Measurements from ENCODE around the gene PTPRN.

PTPRN gene

DNA sequence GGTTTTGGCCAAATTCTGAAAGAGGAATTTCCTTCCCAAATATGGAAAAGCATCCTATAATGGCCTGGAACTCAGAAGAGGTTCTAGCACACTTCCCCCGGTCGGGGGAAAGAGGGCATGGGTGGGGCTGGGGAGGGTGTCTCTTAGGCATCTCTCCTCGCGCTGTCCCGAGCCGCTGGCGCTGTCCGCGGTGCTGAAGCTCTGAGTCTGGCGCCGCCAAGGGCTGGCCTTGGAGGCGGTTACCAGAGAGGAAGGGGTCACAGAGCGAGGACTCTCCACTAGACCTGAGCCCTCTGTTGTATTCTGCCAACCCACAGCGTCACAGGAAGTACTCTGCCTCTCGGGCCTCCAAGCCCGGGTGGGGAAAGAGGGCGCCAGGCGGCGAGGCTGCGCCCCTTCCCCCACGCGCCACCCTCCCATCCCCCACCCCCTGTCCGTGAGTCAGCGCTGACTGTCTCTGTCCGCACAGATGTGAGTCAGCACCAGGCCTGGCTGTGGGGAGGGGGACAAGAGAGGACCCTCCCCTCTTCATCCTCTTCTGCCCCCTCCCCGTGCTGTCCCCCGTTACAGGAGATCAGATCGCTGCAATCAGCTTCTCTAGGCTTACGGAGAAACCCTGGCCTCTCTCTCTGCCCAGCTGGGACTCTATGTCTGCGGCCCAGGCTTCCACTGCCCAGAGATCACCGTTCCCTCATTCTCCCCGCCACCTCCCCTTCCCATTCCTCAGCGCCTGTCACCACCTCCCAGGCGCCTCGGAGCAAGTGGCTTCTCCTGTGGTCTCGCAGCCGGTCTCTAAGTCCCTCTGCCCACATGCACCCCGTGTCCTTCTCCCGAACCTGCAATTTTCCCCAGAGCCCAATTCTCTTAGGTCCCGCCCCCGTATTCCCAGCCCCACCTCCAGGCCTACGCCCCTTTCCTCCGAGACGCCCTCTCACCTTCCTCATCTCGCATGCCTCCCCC is 779 bp downstream of the PTPRN start:
- TF ChIP-seq, protein P1, sequence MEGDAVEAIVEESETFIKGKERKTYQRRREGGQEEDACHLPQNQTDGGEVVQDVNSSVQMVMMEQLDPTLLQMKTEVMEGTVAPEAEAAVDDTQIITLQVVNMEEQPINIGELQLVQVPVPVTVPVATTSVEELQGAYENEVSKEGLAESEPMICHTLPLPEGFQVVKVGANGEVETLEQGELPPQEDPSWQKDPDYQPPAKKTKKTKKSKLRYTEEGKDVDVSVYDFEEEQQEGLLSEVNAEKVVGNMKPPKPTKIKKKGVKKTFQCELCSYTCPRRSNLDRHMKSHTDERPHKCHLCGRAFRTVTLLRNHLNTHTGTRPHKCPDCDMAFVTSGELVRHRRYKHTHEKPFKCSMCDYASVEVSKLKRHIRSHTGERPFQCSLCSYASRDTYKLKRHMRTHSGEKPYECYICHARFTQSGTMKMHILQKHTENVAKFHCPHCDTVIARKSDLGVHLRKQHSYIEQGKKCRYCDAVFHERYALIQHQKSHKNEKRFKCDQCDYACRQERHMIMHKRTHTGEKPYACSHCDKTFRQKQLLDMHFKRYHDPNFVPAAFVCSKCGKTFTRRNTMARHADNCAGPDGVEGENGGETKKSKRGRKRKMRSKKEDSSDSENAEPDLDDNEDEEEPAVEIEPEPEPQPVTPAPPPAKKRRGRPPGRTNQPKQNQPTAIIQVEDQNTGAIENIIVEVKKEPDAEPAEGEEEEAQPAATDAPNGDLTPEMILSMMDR (IDR thresholded peaks at IDR 0.05; ENCODE audit: insufficient read depth, low read depth, low read length, missing control alignments) = no peak
- peak; percentile 69 for DNase-seq (ENCODE audit: low read depth)
- no peak overlapping the region for H3K4me3 ChIP-seq (ENCODE audit: low read length)

DNA sequence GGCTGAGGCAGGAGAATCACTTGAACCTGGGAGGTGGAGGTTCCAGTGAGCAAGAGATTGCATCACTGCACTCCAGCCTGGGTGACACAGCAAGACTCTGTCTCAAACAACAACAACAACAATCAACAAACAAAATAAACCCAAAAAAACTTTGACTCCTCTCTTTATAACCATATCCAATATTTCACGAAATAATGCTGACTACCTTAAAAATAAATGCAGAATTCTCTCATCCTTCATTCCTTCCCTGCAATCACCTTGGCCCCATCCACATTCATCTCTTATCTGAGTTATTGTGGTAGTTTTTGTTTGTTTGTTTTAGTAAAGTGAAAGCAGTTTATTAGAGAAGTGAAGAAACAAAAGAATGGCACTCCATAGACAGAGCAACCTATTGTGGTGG is 3.2 kb downstream of the PTPRN start:
- TF ChIP-seq, protein P1 (IDR thresholded peaks at IDR 0.05; ENCODE audit: insufficient read depth, low read depth, low read length, missing control alignments) = no peak
- H3K4me3 ChIP-seq (ENCODE audit: low read length) = no peak overlapping the region
- DNase-seq (ENCODE audit: low read depth) = no peak

DNA sequence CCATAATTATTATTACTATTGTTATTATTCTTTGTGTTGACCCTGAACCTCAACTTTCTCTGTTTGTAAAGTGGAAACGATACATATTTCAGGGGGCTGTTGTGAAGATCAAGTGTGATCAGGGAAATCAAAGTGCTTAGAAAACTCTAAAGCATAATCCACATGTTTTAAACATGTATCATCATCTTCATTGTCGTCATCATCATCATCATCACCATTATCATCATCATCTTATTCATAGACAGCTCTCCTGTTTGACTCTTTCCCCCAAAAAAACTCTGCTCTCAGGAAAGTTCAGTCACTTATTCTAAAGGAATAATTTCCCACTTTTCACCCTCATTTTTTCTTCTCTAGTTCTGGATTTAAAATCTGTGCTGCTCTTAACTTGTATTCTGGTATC is 5.0 kb downstream of the PTPRN start:
- H3K4me3 ChIP-seq (ENCODE audit: low read length) = no peak overlapping the region
- TF ChIP-seq, protein P1 (IDR thresholded peaks at IDR 0.05; ENCODE audit: insufficient read depth, low read depth, low read length, missing control alignments) = no peak
- DNase-seq (ENCODE audit: low read depth) = no peak

DNA sequence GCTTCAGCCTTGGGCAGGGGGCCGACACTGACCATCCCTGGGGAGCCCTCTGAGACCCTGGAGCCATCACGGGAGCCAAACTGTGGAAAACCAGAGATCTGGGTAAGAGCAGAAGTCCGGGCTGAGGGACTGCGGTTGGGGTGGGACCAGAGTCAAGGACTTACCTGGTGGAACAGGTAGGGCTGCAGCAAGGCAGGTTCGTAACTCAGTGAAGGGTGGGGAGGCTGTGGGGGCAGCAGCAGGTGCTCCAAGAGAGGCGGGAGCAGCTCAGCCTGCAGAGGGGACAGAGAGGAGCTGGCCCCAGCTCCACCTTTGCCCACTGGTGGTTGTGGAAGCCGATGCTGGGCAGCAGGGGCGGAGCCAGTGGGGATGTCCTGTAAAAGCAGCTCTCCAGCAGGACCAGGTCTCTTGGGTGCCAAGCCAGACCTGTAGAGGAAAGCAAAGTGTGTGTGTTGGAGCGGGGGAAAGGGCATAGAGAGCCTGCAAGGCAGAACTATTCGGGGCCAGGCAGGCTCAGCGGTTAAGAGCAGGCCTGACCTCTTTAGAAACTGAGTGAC is 6.7 kb downstream of the PTPRN start:
- DNase-seq (ENCODE audit: low read depth) = no peak
- TF ChIP-seq, protein P1 (IDR thresholded peaks at IDR 0.05; ENCODE audit: insufficient read depth, low read depth, low read length, missing control alignments) = no peak
- H3K4me3 ChIP-seq (ENCODE audit: low read length) = no peak overlapping the region

DNA sequence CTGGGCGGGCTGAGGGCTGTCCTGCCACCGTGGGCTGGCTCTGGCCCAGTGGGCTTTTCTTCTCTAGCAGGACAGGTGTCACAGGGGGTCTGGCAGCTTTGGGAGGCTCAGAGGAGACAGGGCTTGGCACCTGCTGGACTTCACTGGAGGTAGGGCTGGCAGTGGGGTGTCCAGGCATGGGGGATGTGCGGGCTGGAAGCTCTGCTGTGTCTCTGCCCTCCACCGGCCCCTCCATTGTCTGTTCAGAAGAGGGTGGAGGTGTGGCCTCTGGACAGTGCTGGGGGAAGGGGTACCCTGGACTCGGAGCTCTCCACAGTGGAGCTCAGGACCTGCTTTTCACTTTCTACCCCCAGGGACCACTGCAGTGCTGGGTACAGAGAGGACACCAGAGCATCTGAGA is 9.2 kb downstream of the PTPRN start:
- no peak for DNase-seq (ENCODE audit: low read depth)
- no peak overlapping the region for H3K4me3 ChIP-seq (ENCODE audit: low read length)
- TF ChIP-seq, protein P1 (IDR thresholded peaks at IDR 0.05; ENCODE audit: insufficient read depth, low read depth, low read length, missing control alignments) = no peak

DNA sequence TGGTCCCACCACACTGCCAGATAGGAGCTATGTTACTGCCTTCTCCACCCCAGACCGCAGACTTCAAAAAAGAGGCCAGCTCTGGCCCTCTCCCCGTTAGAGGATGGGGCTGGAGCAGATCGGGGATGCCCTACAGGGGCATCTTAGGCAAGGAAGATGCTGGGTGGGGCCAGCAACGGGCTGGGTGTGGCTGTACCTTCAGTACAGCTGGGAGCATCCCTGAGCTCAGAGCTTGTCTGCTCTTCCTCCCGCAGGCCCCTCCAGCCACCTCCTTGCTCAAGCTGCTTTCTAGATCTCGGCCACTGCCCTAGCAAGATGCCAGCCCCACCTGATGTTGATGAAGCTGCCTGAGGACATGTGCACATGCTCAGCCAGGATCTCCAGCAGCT is 9.8 kb downstream of the PTPRN start:
- TF ChIP-seq, protein P1 (IDR thresholded peaks at IDR 0.05; ENCODE audit: insufficient read depth, low read depth, low read length, missing control alignments) = no peak
- H3K4me3 ChIP-seq (ENCODE audit: low read length) = no peak overlapping the region
- DNase-seq (ENCODE audit: low read depth) = no peak

Data from epithelial cell of esophagus (primary cell).